SK-MEL-5 (cell line): ENCODE results near the gene RPAIN. TPM values are rescaled to one million over a fixed set of nuclear protein-coding genes. Genes with fewer than 3 reads are reported as not detected.

Experiments used
- DNase-seq: peaks from one replicate; pipeline ENCODE4 v3.0.0-alpha.2; 2016; ENCODE audit warnings: low read depth, low spot score
- in situ Hi-C: cut with HindIII; loops from 2 replicates; pipeline ENCODE4 v1.10.0; 2016; ENCODE audit warnings: low sequenced_read_pairs, high pct_unique_total_duplicates, low pct_unique_long_range_greater_than_20kb
- polyA plus RNA-seq, 2 experiments: library from polyadenylated mRNA; depleted of rRNA; stranded (reverse); fragments of >200 nt; gene quantifications; 2 replicates each; pipeline ENCODE4 v1.2.3, GENCODE V29; 2015
- total RNA-seq: library from RNA; depleted of rRNA; stranded (reverse); fragments of >200 nt; shearing (Covaris generic); gene quantifications from 2 replicates; pipeline ENCODE4 v1.2.3, GENCODE V29; 2014; rRNA removed

RPAIN gene, protein sequence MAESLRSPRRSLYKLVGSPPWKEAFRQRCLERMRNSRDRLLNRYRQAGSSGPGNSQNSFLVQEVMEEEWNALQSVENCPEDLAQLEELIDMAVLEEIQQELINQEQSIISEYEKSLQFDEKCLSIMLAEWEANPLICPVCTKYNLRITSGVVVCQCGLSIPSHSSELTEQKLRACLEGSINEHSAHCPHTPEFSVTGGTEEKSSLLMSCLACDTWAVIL
- total RNA-seq: 48.9 and 49.0 TPM in 2 replicates
- polyA plus RNA-seq (2015; cell fraction: cytosol; rRNA removed): 36.6 and 47.4 TPM in 2 replicates
- 151 and 182 TPM in 2 replicates for polyA plus RNA-seq (2015; cell fraction: nucleus; rRNA removed)

- DNase-seq: peak; percentile 91
Observed at GRCh38 chr17:5419959-5420653, at the start of gene RPAIN. RPAIN (plus strand) TSS chr17:5420182; CDS start chr17:5420211, 29 bp downstream.

GRCh38 chr17:5370411-5370810, 49.6 kb upstream of the RPAIN start:
- in situ Hi-C loops: no loop called here

More at GRCh38 chr17:5419959-5420653, at the start of gene RPAIN:
- in situ Hi-C loops: no loop called here

DNA sequence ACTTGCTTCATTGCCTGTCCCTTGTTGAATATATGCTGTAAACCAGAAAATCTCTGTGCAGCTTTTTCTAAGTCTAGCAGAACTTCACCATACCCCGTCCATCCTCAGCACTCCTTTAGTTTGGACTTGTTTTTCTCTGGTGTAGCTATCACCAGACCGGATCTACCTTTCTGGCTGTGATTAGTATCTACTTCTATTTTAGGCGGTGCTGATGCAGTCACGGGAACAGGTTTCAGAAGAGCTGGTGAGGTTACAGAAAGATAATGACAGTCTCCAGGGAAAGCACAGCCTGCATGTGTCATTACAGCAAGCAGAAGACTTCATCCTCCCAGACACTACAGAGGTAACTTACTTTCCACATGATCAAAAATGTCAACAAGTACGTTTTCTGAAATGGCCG, 46.9 kb upstream of the RPAIN start:
- in situ Hi-C loops: no loop called here
- peak; percentile 49 for DNase-seq

More at GRCh38 chr17:5370411-5370810, 49.6 kb upstream of the RPAIN start:
- no peak for DNase-seq

GRCh38 chr17:5378566-5379207, 41.3 kb upstream of the RPAIN start:
- no peak for DNase-seq
- in situ Hi-C loops: no loop called here

GRCh38 chr17:5379351-5380107, 40.5 kb upstream of the RPAIN start:
- in situ Hi-C loops: no loop called here
- no peak for DNase-seq

GRCh38 chr17:5380491-5381135, 39.4 kb upstream of the RPAIN start:
- in situ Hi-C loops: no loop called here

DNA sequence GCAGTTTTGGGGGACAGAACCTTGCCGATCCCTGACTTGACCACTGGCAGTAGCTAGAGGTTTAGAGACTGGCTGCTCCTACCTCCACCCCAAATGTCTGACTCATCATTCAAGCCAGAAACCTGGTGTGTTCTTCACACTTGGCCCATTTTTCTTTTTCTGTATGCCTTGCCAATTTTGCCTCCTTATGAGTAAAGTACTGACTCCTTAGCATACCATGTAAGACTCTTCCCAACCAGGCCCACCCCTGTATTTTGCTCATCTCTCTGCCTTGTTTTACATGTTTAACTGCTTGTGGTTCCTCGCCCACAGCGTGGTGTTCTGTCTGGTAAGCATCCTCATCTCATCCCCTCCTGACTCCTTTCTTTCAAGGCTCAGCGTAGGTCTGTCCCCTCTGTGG, 38.4 kb upstream of the RPAIN start:
- in situ Hi-C loops: no loop called here
- DNase-seq: no peak

More at GRCh38 chr17:5380491-5381135, 39.4 kb upstream of the RPAIN start:
- no peak for DNase-seq

DNA sequence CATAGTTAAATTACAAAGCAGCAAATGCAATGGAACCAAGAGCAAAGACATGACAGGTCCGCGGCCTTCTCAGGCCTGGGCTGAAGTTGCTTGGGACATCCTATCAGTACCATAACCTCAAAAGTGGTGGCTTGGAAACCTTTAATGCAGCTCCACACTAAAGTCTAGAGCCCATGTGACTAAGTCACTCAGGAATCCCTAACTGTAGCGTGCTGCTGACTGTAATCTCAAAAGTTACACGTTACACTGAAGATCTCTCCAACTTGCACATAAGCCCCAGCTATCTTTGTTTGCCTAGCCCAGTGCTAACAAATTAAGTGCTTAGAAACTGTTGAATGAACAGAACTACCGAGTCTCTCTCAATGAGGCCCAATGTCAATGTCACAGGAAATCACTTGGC, 28.3 kb upstream of the RPAIN start:
- no peak for DNase-seq
- in situ Hi-C loops: no loop called here

GRCh38 chr17:5396612-5397011, 23.4 kb upstream of the RPAIN start:
- no peak for DNase-seq
- in situ Hi-C loops: no loop called here

GRCh38 chr17:5399767-5400166, 20.2 kb upstream of the RPAIN start:
- in situ Hi-C loops: no loop called here

DNA sequence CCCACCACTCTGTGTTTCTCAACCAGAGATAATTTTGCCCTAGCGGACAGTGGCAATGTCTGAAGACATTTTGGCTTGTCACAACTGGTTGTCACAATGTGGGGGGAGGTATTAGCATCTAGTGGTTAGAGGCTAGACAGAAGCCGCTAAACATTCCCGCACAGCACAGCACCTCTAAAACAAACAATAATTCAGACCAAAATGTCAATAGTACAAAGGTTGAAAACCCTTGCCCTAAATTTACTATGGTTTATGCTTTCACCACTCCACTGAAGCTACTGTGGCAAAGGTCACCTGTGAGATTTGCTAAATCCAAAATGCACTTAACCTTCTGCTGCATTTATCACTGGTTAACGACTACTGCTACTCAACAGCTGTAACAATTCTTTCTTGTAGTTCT, 14.6 kb upstream of the RPAIN start:
- no peak for DNase-seq
- in situ Hi-C loops: no loop called here

More at GRCh38 chr17:5399767-5400166, 20.2 kb upstream of the RPAIN start:
- DNase-seq: no peak

GRCh38 chr17:5408186-5408585, 11.8 kb upstream of the RPAIN start:
- in situ Hi-C loops: no loop called here
- no peak for DNase-seq

DNA sequence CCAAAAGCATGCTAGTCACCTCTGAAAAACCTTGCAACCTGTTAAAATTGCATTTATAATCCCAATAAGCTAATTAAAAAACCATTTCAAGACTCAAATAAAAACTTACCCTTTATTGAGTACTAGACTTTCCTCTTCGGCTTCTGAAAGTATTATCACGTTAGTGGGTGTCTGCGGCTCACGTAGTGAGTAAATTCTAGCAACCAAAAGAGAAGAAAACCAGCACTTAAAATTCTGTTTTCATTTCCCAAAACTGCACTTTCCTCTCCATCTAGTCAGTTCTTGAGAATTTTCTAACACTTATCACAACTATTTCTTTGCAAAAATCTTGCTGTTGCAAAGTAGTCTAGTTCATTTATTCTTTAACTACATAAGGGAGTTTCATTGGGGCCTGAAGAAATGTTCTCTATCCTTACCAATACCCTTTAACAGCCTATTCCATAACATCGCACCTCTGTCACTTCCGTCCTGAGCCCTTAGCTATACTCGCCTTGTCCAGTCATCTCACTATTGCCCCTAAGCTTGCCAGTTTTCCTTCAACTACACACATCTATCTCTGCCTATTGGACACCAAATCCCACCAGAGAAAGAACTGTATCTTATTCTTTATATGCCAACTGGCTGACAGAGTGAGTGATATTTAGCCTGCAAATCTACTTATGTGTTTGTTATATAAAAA, 9.2 kb upstream of the RPAIN start:
- no peak for DNase-seq
- in situ Hi-C loops: no loop called here

DNA sequence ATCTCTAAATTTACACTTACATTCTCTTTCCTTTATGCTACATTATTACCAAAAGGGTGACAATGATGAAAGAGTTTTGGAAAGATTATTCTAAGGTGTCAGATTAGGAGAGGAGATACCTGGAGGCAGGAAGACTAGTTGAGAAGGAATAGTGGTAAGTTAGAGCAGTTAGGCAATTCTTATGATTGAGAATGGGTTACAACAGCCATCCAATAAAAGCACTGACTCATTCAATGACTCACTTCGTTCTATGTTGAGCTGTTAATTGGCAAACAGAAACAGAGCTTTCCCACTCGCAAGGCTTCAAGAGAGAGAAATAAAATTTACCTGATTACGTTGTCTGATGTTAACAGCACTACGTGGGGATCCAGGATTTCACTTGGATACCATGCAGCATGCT, 6.3 kb upstream of the RPAIN start:
- in situ Hi-C loops: no loop called here

GRCh38 chr17:5416901-5417300, 3.1 kb upstream of the RPAIN start:
- DNase-seq: no peak
- in situ Hi-C loops: no loop called here

More for the DNA sequence above, 6.3 kb upstream of the RPAIN start:
- DNase-seq: no peak

DNA sequence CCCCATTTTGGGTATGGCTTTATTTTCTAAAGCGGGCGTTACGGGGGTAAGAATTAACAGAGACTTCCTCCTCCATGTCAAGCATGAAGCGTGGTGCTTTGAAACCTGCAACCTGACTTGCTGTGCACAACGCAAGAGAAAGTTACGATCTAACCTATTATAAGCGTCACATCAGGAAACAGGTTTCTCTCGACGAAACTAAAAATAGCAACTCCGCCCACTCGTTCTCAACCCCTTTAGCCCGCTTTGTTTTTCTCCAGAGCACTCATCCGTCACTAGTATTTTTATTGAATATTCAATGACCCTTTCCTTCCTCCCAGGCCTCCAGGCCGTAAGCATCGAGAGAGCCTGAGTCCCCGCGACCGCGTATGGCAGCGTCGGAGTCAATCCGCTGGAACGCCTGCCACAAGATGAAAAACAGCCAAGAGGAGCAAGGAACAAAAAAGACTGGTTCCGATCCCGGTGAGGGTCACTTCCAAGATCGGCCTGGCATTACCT, 1.1 kb upstream of the RPAIN start:
- DNase-seq: peak; percentile 30
- in situ Hi-C loops: no loop called here
